ENCODE results near the gene PROSER2.
"Not testable (repeated sequence)": the region's sequence is repeated elsewhere in the genome, so short reads cannot be mapped to it uniquely, and the experiment has no call there.

The PROSER2 gene

GRCh38 chr10:11884706-11885423 lies 61.7 kb downstream of the PROSER2 start:
- DNase-seq (ENCODE audit: low read depth in 1 of 2, low spot score in 1 of 2) = no peak

GRCh38 chr10:11885437-11886137 lies 62.4 kb downstream of the PROSER2 start:
- DNase-seq (ENCODE audit: low read depth in 1 of 2, low spot score in 1 of 2) = no peak

- no peak for DNase-seq (ENCODE audit: low read depth in 1 of 2, low spot score in 1 of 2)
Measured at GRCh38 chr10:11886138-11886474, 63.0 kb downstream of the PROSER2 start.

- no peak for DNase-seq (ENCODE audit: low read depth in 1 of 2, low spot score in 1 of 2)
Measured at GRCh38 chr10:11886851-11887250, 63.7 kb downstream of the PROSER2 start.

- DNase-seq (ENCODE audit: low read depth in 1 of 2, low spot score in 1 of 2) = no peak
Measured at GRCh38 chr10:11887381-11888227, 64.4 kb downstream of the PROSER2 start.

- not testable (repeated sequence) for DNase-seq (ENCODE audit: low read depth in 1 of 2, low spot score in 1 of 2)
Measured at GRCh38 chr10:11889263-11889662, 66.1 kb downstream of the PROSER2 start.

GRCh38 chr10:11891776-11892486 lies 68.8 kb downstream of the PROSER2 start:
- DNase-seq (ENCODE audit: low read depth in 1 of 2, low spot score in 1 of 2) = no peak

GRCh38 chr10:11893749-11894278 lies 70.7 kb downstream of the PROSER2 start:
- no peak for DNase-seq (ENCODE audit: low read depth in 1 of 2, low spot score in 1 of 2)

- DNase-seq (ENCODE audit: low read depth in 1 of 2, low spot score in 1 of 2) = no peak
Measured at GRCh38 chr10:11894381-11895107, 71.4 kb downstream of the PROSER2 start.

- DNase-seq (ENCODE audit: low read depth in 1 of 2, low spot score in 1 of 2) = no peak
Measured at GRCh38 chr10:11895108-11895466, 71.9 kb downstream of the PROSER2 start.

- DNase-seq (ENCODE audit: low read depth in 1 of 2, low spot score in 1 of 2) = no peak
Measured at GRCh38 chr10:11895598-11895997, 72.4 kb downstream of the PROSER2 start.

- no peak for DNase-seq (ENCODE audit: low read depth in 1 of 2, low spot score in 1 of 2)
Measured at GRCh38 chr10:11896549-11897200, 73.5 kb downstream of the PROSER2 start.

- no peak for DNase-seq (ENCODE audit: low read depth in 1 of 2, low spot score in 1 of 2)
Measured at GRCh38 chr10:11898033-11898371, 74.8 kb downstream of the PROSER2 start.

- DNase-seq (ENCODE audit: low read depth in 1 of 2, low spot score in 1 of 2) = no peak
Measured at GRCh38 chr10:11898372-11899066, 75.4 kb downstream of the PROSER2 start.

GRCh38 chr10:11899067-11899876 lies 76.1 kb downstream of the PROSER2 start:
- DNase-seq (ENCODE audit: low read depth in 1 of 2, low spot score in 1 of 2) = no peak

GRCh38 chr10:11901036-11901301 lies 77.8 kb downstream of the PROSER2 start:
- DNase-seq (ENCODE audit: low read depth in 1 of 2, low spot score in 1 of 2) = no peak

- no peak for DNase-seq (ENCODE audit: low read depth in 1 of 2, low spot score in 1 of 2)
Measured at GRCh38 chr10:11901454-11901832, 78.3 kb downstream of the PROSER2 start.

- no peak for DNase-seq (ENCODE audit: low read depth in 1 of 2, low spot score in 1 of 2)
Measured at GRCh38 chr10:11901833-11902475, 78.8 kb downstream of the PROSER2 start.
